COLO829 (cell line): ENCODE results near the gene KRT34.
A peak's percentile ranks its signal among the peaks of the same experiment; 100 is the strongest.
"Not testable (repeated sequence)": the region's sequence is repeated elsewhere in the genome, so short reads cannot be mapped to it uniquely, and the experiment has no call there.

Experiments used
- DNase-seq: peaks from one replicate; pipeline ENCODE4 v3.0.0; 2012; ENCODE audit warnings: low spot score

Gene KRT34

GRCh38 chr17:41366070-41366469 is 16.0 kb downstream of the KRT34 start:
- DNase-seq, result no peak

DNA sequence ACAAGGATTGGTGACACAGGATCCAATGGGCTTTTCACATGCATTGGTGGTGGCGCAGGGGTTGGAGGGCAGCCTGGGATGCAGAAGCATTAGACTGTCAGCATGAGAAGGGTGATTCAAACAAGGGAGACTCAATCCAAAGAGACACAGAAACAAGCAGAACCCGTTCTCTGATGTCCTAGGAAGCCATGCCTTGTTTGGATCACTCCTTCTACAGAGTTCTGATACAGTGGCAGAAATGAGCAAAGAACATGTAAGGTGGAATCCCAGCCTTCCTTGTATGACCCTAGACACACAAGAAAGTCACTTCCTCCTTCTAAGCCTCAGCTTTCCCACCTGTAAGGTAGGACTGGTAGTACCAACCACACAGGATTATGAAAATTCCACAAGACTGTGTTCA is 18.2 kb downstream of the KRT34 start:
- no peak for DNase-seq

GRCh38 chr17:41360296-41360995 is 21.7 kb downstream of the KRT34 start:
- no peak for DNase-seq

GRCh38 chr17:41354536-41354935 is 27.6 kb downstream of the KRT34 start:
- no peak for DNase-seq

GRCh38 chr17:41352597-41353366 is 29.3 kb downstream of the KRT34 start:
- DNase-seq, result no peak

DNA sequence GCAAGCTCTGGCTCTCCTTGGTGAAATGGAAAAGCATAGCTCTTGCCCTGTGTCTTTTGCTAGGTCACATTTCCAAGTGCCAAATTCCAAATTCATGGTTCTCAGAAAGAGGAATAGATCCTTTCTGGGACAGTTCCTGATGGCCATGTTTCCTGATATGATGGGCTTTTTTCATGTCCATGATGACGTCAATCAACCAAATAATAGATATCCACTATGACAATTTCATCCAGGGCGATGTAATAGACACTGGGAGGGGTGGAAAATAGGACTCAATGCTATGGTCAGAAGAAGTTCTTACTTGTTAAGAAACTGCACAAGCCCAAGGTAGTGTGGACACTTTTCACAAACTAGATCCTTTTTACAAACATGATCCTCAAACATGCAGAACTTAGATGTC is 30.9 kb downstream of the KRT34 start:
- DNase-seq, result no peak

DNA sequence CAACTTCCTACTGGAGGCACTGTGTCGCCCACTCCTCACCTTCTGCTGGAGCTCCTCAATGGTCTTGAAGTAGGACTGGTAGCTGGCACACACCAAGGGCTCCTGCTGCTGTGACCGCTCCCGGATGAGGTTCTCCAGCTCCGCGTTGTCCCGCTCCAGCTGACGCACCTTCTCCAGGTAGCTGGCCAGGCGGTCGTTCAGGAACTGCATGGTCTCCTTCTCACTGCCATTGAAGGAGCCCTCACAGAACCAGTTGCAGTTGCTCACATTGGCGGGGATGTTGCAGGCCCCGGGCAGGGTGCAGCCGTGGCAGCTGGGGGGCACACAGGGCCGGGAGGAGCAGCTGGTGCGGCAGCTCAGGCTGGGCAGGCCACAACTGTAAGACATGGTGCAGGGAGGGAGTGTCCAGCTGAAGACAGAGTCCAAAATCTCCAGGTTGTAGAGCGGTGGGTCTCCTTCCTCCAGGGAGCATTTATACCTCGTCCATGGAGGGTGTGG is 31.7 kb downstream of the KRT34 start, which contains the start of gene KRT33A:
Gene KRT33A (minus strand): TSS at position 448 of the 498 bp plus-strand sequence. CDS start 61 bp downstream, at position 387.
- DNase-seq, result not testable (repeated sequence)

DNA sequence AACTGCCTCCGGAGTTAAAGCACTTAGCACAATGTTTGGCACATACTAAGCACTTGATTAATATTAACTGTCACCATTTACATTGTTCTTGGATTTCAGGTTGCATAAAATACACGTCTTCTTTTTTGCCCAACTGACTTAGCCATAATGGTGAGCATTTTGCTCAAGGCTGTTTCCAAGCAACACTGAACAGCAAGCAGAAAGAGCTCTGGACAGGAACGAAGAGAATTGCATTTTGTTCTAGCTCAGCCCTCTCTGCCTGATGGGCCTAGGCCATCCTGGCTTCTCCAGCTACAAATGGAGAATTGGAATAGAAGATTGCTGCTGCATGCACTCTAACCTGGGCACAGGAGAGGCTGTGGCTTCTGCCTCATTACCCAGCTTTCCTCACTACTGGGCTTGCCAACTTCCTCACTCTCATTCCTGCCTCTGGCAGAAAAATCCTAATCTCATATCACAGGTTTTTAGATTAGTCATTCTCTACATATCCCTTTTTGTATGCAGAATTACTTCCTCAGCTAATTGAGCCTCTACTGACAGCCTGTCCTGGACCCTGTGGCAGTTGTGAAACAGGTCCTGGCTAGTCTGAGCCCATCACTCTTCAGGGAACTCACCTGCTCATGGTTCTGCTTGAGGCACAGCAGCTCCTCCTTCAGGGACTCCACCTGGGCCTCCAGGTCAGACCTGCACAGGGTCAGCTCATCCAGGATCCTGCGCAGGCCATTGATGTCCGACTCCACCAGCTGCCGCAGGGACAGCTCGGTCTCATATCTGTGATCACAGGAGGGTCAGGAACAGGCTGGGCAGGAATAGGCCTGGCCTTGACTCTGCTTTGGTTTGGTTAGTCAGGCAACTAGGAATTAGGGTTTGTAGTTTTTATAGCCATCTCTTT is 34.0 kb downstream of the KRT34 start:
- no peak for DNase-seq

DNA sequence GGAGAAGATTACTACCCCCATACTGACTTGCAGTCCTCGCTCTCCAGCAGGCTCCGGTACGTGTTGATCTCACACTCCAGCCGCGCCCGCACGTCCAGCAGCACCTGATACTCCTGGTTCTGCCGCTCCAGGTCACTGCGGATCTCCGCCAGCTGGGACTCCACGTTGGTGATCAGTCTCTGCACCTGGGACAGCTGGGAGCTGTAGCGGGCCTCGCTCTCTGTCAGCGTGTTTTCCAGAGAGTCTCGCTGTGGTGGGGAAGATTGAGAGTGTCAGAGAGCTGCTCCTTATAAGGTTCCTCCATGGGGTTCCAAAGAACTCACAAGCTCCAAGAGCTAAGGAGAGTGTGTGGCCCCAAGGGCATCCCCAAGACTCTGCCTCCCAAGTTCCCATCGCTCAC is 35.7 kb downstream of the KRT34 start:
- not testable (repeated sequence) for DNase-seq

DNA sequence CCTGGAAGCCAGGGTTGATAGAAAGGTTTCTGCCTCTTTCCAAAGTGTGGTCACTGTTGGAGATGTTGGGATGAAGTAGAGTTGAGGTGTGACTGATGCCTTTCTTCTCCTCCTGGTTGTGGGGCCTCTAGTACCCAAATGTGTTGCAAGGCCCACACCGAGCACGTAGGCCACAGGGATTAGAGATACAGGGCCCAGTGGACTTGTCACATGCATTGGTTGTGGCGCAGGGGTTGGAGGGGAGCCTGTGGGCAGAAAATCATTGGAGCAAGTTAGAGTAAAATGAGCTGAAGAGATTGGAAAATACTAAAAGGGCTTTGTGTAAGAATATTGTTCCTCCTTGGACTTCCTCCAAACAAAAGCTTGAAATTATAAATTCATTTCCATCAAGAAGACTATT is 36.1 kb downstream of the KRT34 start:
- DNase-seq, result peak; percentile 28

DNA sequence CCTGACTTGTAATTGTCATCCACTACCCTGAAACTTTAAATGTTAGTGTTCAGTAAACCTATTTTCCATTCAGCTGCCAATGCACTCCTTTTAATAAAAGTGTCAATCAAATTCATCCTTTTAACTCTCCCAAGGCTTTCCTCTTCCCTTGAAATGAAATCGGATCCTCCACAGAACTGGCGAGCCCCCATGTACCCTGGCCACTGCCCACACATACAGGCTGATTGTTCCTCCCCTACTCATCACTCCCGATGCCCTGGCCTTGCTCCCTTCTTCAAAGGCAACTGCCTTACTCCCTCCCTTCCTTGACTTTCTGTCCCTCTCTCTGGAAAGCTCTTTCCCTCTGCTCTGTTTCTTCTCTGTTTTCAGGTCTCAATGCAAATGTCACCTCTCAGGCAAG is 39.1 kb downstream of the KRT34 start:
- DNase-seq, result no peak

DNA sequence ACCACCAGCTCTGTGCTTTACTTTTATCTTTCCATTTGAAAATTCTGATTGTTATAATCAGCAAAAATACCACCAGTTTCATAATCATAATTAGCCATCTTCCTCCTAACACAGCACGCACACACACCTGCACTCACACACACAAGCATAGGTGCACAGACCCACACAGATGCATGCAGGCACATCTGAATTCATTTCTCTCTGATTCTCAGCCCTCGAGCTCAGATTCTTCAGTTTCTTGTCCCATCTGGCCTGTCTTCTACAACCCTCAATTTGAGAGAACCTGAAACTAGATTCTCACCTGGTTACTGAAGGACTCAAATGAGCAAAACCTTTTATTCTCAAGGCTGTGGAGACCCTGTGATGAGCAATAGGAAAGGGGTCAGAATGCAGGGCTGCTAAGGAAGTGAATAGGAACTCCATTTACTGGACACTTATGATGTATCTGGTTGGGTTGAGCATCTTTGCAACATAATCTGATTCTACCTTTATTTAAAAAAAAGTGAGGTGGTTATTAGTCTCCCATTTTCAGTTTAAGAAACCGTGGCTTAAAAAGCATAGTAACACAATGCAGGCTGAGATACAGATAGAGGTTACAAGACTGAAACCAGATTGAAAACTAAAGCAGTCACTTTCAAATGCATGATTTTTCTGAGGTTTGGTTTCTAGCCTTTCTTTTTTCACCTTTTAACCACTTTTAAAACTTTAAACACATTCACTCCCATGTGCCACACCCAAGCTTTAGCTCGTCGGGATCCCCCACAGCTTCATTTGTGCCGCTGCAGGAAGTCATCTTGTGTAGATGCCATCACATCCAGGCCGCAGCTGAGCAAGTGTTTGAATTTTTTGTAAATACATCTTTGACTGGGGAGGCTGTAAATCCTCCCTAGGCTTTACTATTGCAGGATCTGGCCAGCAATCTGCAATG is 40.9 kb downstream of the KRT34 start:
- no peak for DNase-seq

DNA sequence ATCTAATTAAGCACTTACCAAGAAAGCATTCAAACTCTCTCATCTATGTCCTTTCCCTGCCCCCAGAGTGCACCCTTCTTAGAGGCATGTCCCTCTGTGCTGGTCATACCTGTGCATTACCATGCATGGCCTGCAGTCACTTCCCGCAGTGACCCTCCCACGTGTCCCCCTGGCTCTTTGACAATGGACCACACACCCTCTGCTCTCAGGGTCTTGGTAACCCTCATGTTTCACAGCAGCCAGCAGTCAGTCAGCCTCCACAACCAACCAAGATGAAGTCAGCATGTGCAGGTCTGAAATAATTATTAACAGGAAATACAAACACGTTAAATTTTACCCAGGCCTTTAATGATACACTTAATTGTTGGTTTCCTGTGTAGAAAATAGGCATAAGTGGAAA is 41.6 kb downstream of the KRT34 start:
- DNase-seq, result no peak

DNA sequence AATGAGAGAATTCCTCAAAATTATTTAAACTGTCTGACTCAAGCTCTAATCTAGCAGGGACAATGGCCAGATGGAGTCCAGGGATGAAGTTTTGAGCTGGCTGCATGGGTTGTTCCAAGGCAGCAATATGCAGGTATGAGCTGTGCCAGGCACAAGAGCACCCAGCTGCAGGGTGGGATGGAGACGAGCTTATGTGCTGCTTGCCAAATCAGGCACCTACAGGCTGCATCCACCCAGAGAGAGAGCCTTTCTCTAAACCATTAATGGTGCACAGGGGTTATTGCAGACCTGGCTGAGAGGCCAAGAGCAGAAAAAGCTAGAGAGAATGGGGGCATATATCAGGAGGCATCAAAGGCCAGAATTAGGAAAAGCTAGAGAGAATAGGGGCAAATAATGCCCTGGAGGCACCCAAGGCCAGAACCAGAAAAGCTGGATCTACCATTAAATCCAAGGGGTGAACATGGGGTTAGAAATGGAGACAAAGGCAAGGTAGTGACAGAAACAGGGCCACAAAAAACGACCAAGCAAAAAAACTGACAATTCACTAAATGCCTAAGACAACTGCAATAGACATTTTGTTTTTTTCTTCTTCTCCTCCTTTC is 42.4 kb downstream of the KRT34 start:
- DNase-seq, result no peak

DNA sequence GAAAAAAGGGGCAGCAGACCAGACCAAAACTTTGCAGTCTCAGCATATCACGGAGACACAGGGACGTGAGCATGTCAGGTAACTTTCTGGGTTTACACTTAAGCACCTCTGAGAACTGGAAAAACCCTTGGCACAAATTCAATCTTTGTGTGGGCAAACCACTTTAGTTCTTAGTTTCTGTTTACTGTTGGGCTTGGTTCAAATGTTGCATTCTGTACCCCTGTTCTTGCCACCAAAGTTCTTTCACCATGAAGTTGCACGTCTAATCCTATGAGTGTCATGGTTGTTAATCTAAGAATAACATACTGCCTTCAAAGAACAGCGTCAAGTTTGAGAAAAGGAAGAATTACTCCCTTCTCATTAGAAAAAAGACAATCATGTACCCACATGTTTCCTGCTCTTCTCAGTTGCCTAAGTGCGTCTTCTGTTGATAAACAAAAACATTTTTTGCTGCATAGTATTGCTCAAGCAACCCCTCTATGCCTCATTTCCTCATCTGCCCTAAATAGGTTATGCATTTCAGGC is 43.1 kb downstream of the KRT34 start:
- no peak for DNase-seq

DNA sequence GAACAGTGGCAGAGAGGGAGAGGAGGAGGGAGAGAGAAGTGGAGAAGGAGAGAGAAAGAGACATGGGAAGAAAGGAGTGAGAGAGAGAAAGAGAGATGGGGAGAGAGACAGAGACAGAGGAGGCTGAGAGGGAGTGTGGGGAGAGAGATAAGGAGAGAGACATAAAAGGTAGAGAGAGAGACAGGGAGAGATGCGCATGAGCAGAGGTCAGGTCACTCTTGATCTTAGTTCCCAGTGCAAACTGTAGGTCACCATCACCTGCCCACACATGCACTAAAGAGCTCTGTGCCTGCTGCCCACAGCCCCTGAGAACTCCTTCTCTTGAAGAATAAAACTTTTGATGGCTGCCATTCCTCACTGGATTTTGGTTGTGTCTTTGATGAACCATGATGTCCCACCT is 46.4 kb downstream of the KRT34 start:
- DNase-seq, result no peak

GRCh38 chr17:41334385-41335305 is 47.5 kb downstream of the KRT34 start:
- no peak for DNase-seq

GRCh38 chr17:41333836-41334235 is 48.3 kb downstream of the KRT34 start:
- DNase-seq, result no peak

- DNase-seq, result no peak
Measured at GRCh38 chr17:41333098-41333497, 49.0 kb downstream of the KRT34 start.
